Prostate gland (tissue), 2 donors: ENCODE results near the gene CCDC74A. TPM values are rescaled to one million over a fixed set of nuclear protein-coding genes. Genes with fewer than 3 reads are reported as not detected.
"Not testable (repeated sequence)": the region's sequence is repeated elsewhere in the genome, so short reads cannot be mapped to it uniquely, and the experiment has no call there.

ENCODE experiments used
- DNase-seq: peaks from one replicate; pipeline ENCODE4 v3.0.0-alpha.2; 2019; ENCODE audit warnings: low spot score
- H3K27ac ChIP-seq, 2 donors: fragments of 200-600 bp; sonication (generic); 2 replicates each; pipeline ENCODE4 v1.5.1; 2017 to 2019
- H3K27me3 ChIP-seq: fragments of 200-600 bp; sonication (generic); replicated peaks from 2 replicates; pipeline ENCODE4 v1.5.1; 2019; ENCODE audit not compliant: insufficient read depth
- H3K36me3 ChIP-seq, 2 donors: fragments of 200-600 bp; sonication (generic); 1 replicate in 1 of 2; 2 replicates in 1 of 2; pipeline versions ENCODE4 v1.5.1 to v1.8.1; 2017 to 2019
- H3K4me1 ChIP-seq: fragments of 200-600 bp; sonication (generic); replicated peaks from 2 replicates; pipeline ENCODE4 v1.5.1; 2019
- H3K4me3 ChIP-seq, 2 donors: fragments of 200-600 bp; sonication (generic); 2 replicates each; pipeline ENCODE4 v1.5.1; 2017 to 2019
- H3K9me3 ChIP-seq: fragments of 200-600 bp; sonication (generic); 2 replicates; pipeline ENCODE4 v1.5.1; 2017
- CTCF ChIP-seq, 4 experiments: fragments of 200-600 bp in 2 of 4; fragments of 450-650 bp in 2 of 4; sonication (generic) in 2 of 4; IDR thresholded peaks; 1 replicate in 3 of 4; 2 replicates in 1 of 4; pipeline ENCODE4 v1.5.1; 2016 to 2019; ENCODE audit warnings: antibody characterized with exemption in 4 of 4, mild to moderate bottlenecking in 2 of 4, moderate library complexity in 2 of 4
- POLR2A ChIP-seq: fragments of 450-650 bp; IDR thresholded peaks from one replicate; pipeline ENCODE4 v1.6.1; 2016; ENCODE audit warnings: antibody characterized with exemption, mild to moderate bottlenecking
- POLR2AphosphoS5 ChIP-seq: sonication (generic); formaldehyde crosslinking; IDR thresholded peaks from one replicate; pipeline ENCODE4 v1.6.1; 2017; ENCODE audit warnings: antibody characterized with exemption
- WGBS: methylation state at CpG from one replicate; pipeline ENCODE4 v1.1.5; 2018; 5-methylcytosine and 5-hydroxymethylcytosine counted together
- intact Hi-C: fragments of 100-400 bp; cut with DNase I; formaldehyde crosslinking; loops from one replicate; pipeline ENCODE4 v1.14.2; 2022
- total RNA-seq, 2 donors: library from RNA; depleted of rRNA; stranded (reverse); fragments of >200 nt; gene quantifications; one replicate each; pipeline ENCODE4 v1.1.0, GENCODE V29; 2016

Gene CCDC74A
- total RNA-seq, 2 donors from 2014 or later = 15.5 to 95.5 TPM

GRCh38 chr2:131514408-131515166 is 13.1 kb upstream of the CCDC74A start:
- WGBS = 89% methylated on average over 15 of the region's 15 CpGs
- H3K36me3 ChIP-seq, H3K27me3 ChIP-seq, H3K4me3 ChIP-seq, H3K9me3 ChIP-seq, H3K27ac ChIP-seq, DNase-seq, H3K4me1 ChIP-seq, intact Hi-C loops: not testable (repeated sequence)

- H3K9me3 ChIP-seq, H3K4me3 ChIP-seq, DNase-seq, H3K27me3 ChIP-seq, intact Hi-C loops, H3K27ac ChIP-seq, H3K36me3 ChIP-seq, H3K4me1 ChIP-seq: not testable (repeated sequence)
- WGBS = 81% methylated on average over 12 of the region's 14 CpGs
Measured at GRCh38 chr2:131515235-131515634, 12.5 kb upstream of the CCDC74A start.

GRCh38 chr2:131516011-131516410 is 11.7 kb upstream of the CCDC74A start:
- H3K4me3 ChIP-seq = no peak overlapping the region
- no peaks in the 10 kb centered on the region for H3K36me3 ChIP-seq
- intact Hi-C loops = no loop called here
- no peak overlapping the region for H3K27ac ChIP-seq
- H3K27me3 ChIP-seq = no peaks in the 10 kb centered on the region
- no peak for DNase-seq
- H3K4me1 ChIP-seq = no peaks in the 10 kb centered on the region
- no peaks in the 10 kb centered on the region for H3K9me3 ChIP-seq
- TF ChIP-seq POLR2AphosphoS5 = no peak
- no peak for TF ChIP-seq CTCF (IDR thresholded peaks at IDR 0.05)
- no peak for TF ChIP-seq POLR2A
- 86% methylated on average over 10 of the region's 10 CpGs for WGBS

GRCh38 chr2:131516621-131517020 is 11.1 kb upstream of the CCDC74A start:
- intact Hi-C loops, H3K4me1 ChIP-seq, H3K4me3 ChIP-seq, H3K9me3 ChIP-seq, H3K36me3 ChIP-seq, H3K27me3 ChIP-seq, H3K27ac ChIP-seq: not testable (repeated sequence)
- peak in 3 of 4 experiments; percentile 21 to 39 (median 26) for TF ChIP-seq CTCF (IDR thresholded peaks at IDR 0.05)
- DNase-seq = peak; percentile 56
- WGBS = 48% methylated on average over 11 of the region's 11 CpGs

- no peaks in the 10 kb centered on the region for H3K4me1 ChIP-seq
- no peaks in the 10 kb centered on the region for H3K9me3 ChIP-seq
- 91% methylated on average over 15 of the region's 17 CpGs for WGBS
- intact Hi-C loops = no loop called here
- H3K4me3 ChIP-seq = no peak overlapping the region
- no peak for DNase-seq
- no peak overlapping the region for H3K27ac ChIP-seq
- H3K36me3 ChIP-seq = no peaks in the 10 kb centered on the region
- no peak for TF ChIP-seq POLR2AphosphoS5
- TF ChIP-seq CTCF (IDR thresholded peaks at IDR 0.05) = no peak
- no peak for TF ChIP-seq POLR2A
- H3K27me3 ChIP-seq = no peaks in the 10 kb centered on the region
Measured at GRCh38 chr2:131517106-131517831, 10.4 kb upstream of the CCDC74A start.

GRCh38 chr2:131517856-131518255 is 9.8 kb upstream of the CCDC74A start:
- H3K4me3 ChIP-seq, H3K9me3 ChIP-seq, H3K4me1 ChIP-seq, intact Hi-C loops, DNase-seq, H3K36me3 ChIP-seq, H3K27me3 ChIP-seq, H3K27ac ChIP-seq: not testable (repeated sequence)
- 92% methylated on average over 16 of the region's 16 CpGs for WGBS

- H3K27ac ChIP-seq, H3K36me3 ChIP-seq, H3K4me1 ChIP-seq, intact Hi-C loops, DNase-seq, H3K4me3 ChIP-seq, H3K27me3 ChIP-seq, H3K9me3 ChIP-seq: not testable (repeated sequence)
- WGBS = 83% methylated on average over 7 of the region's 11 CpGs
Measured at GRCh38 chr2:131518531-131518930, 9.2 kb upstream of the CCDC74A start.
